MM.1S (cell line): Measurements from ENCODE around the gene ZFP2.

ENCODE experiments used
- DNase-seq: peaks from one replicate; pipeline ENCODE4 v3.0.0-alpha.2; 2015
- H2AFZ ChIP-seq: fragments of 300-600 bp; sonication (generic); 2 replicates; pipeline ENCODE4 v1.6.0; 2016; ENCODE audit warnings: antibody characterized with exemption, low read length
- H3F3A ChIP-seq: fragments of 300-600 bp; sonication (generic); 2 replicates; pipeline ENCODE4 v1.6.1; 2016; ENCODE audit warnings: mild to moderate bottlenecking, antibody characterized with exemption, low read length, moderate library complexity, mixed read lengths; ENCODE audit not compliant: insufficient read depth
- H3K27ac ChIP-seq: fragments of 300-600 bp; sonication (generic); 2 replicates; pipeline ENCODE4 v1.5.1; 2016; ENCODE audit warnings: mild to moderate bottlenecking, low read length
- H3K27me3 ChIP-seq: fragments of 300-600 bp; sonication (generic); replicated peaks from 2 replicates; pipeline ENCODE4 v1.6.0; 2016; ENCODE audit warnings: low read length; ENCODE audit not compliant: insufficient read depth
- H3K36me3 ChIP-seq: fragments of 300-600 bp; sonication (generic); replicated peaks from 2 replicates; pipeline ENCODE4 v1.6.1; 2016; ENCODE audit warnings: mild to moderate bottlenecking, low read length, mixed read lengths; ENCODE audit not compliant: insufficient read depth
- H3K4me1 ChIP-seq: fragments of 300-600 bp; sonication (generic); 2 replicates; pipeline ENCODE4 v1.6.1; 2016; ENCODE audit warnings: low read length, mixed read lengths
- H3K4me2 ChIP-seq: fragments of 300-600 bp; sonication (generic); 2 replicates; pipeline ENCODE4 v1.6.0; 2016; ENCODE audit warnings: low read depth, low read length
- H3K4me3 ChIP-seq: fragments of 300-600 bp; sonication (generic); 2 replicates; pipeline ENCODE4 v1.5.1; 2016; ENCODE audit warnings: low read length, mixed read lengths
- H3K79me2 ChIP-seq: fragments of 300-600 bp; sonication (generic); 2 replicates; pipeline ENCODE4 v1.6.1; 2016; ENCODE audit warnings: mixed run types, low read length, mixed read lengths
- H3K9ac ChIP-seq: fragments of 300-600 bp; sonication (generic); 2 replicates; pipeline ENCODE4 v1.6.1; 2016; ENCODE audit warnings: low read length, mixed read lengths
- H3K9me2 ChIP-seq: fragments of 300-600 bp; sonication (generic); replicated peaks from 2 replicates; pipeline ENCODE4 v1.6.1; 2016; ENCODE audit warnings: mild to moderate bottlenecking, low read length, mixed read lengths; ENCODE audit not compliant: insufficient read depth
- H3K9me3 ChIP-seq: fragments of 300-600 bp; sonication (generic); replicated peaks from 2 replicates; pipeline ENCODE4 v1.6.1; 2016; ENCODE audit warnings: mild to moderate bottlenecking, low read length, mixed read lengths; ENCODE audit not compliant: insufficient read depth
- H4K20me1 ChIP-seq: fragments of 300-600 bp; sonication (generic); 2 replicates; pipeline ENCODE4 v1.6.1; 2016; ENCODE audit warnings: mild to moderate bottlenecking, low read length, moderate library complexity, mixed read lengths; ENCODE audit not compliant: insufficient read depth
- CTCF ChIP-seq: fragments of 300-600 bp; sonication (generic); IDR thresholded peaks from 2 replicates; pipeline ENCODE4 v1.5.1; 2016; ENCODE audit warnings: antibody characterized with exemption, low read length, mixed read lengths
- EZH2 ChIP-seq: fragments of 300-600 bp; sonication (generic); optimal IDR thresholded peaks from 2 replicates; pipeline ENCODE3; 2017; ENCODE audit warnings: low read depth, mild to moderate bottlenecking, antibody characterized with exemption, low read length, mixed read lengths
- EZH2phosphoT487 ChIP-seq: fragments of 300-600 bp; sonication (generic); IDR thresholded peaks from 2 replicates; pipeline ENCODE4 v1.6.1; 2018; ENCODE audit warnings: antibody characterized with exemption, low read length

The ZFP2 gene

GRCh38 chr5:178931846-178932760, 36.4 kb downstream of the ZFP2 start:
- TF ChIP-seq EZH2 (no peak), CTCF (no peak), EZH2phosphoT487 (no peak)
- Histone ChIP-seq H3F3A (no peaks in the 10 kb centered on the region), H3K9me3 (no peaks in the 10 kb centered on the region), H3K9ac (no peak overlapping the region), H3K9me2 (no peaks in the 10 kb centered on the region), H2AFZ (no peak overlapping the region), H3K36me3 (no peaks in the 10 kb centered on the region), H3K27ac (no peak overlapping the region), H3K79me2 (no peaks in the 10 kb centered on the region), H3K4me3 (no peak overlapping the region), H3K27me3 (no peaks in the 10 kb centered on the region), H3K4me1 (no peaks in the 10 kb centered on the region), H3K4me2 (no peak overlapping the region), H4K20me1 (no peaks in the 10 kb centered on the region)
- no peak for DNase-seq

- no peak within 1 kb of the TSS for H3K4me3 ChIP-seq
- H3K9me2 ChIP-seq, result no peaks in the 10 kb centered on the region
- no peaks in the 10 kb centered on the region for H3K9me3 ChIP-seq
- no peaks in the 10 kb centered on the region for H3K79me2 ChIP-seq
- H3K27ac ChIP-seq, result no peak within 1 kb of the TSS
- DNase-seq, result no peak
- H4K20me1 ChIP-seq, result no peaks in the 10 kb centered on the region
- no peaks in the 10 kb centered on the region for H3K4me1 ChIP-seq
- TF ChIP-seq CTCF (no peak), EZH2 (no peak), EZH2phosphoT487 (no peak)
- H3F3A ChIP-seq, result no peaks in the 10 kb centered on the region
- no peaks in the 10 kb centered on the region for H3K36me3 ChIP-seq
- no peaks in the 10 kb centered on the region for H3K27me3 ChIP-seq
- no peak within 1 kb of the TSS for H2AFZ ChIP-seq
- H3K9ac ChIP-seq, result no peak within 1 kb of the TSS
- H3K4me2 ChIP-seq, result no peak within 1 kb of the TSS
These were observed 45.1 kb downstream of the ZFP2 start, which contains the start of gene ZNF454 for GRCh38 chr5:178940569-178941360. Gene ZNF454 (plus strand): TSS chr5:178941198. CDS start chr5:178942792, 1,594 bp downstream.

GRCh38 chr5:178941361-178941760, 45.6 kb downstream of the ZFP2 start:
- Histone ChIP-seq H3K27me3 (no peaks in the 10 kb centered on the region), H3F3A (no peaks in the 10 kb centered on the region), H3K9ac (no peak overlapping the region), H3K4me3 (no peak overlapping the region), H3K9me2 (no peaks in the 10 kb centered on the region), H3K36me3 (no peaks in the 10 kb centered on the region), H3K79me2 (no peaks in the 10 kb centered on the region), H3K9me3 (no peaks in the 10 kb centered on the region), H3K4me2 (no peak overlapping the region), H3K27ac (no peak overlapping the region), H2AFZ (no peak overlapping the region), H3K4me1 (no peaks in the 10 kb centered on the region), H4K20me1 (no peaks in the 10 kb centered on the region)
- DNase-seq, result no peak
- TF ChIP-seq EZH2, result no peak
- no peak for TF ChIP-seq EZH2phosphoT487
- TF ChIP-seq CTCF, result no peak
